Neural crest cell (in vitro differentiated cells): Measurements from ENCODE around the gene KRT5. TPM values are rescaled to one million over a fixed set of nuclear protein-coding genes. Genes with fewer than 3 reads are reported as not detected.

Experiments
- DNase-seq: peaks from one replicate; pipeline ENCODE4 v3.0.0; 2021; ENCODE audit warnings: low read depth, mixed read lengths, low spot score
- H3K27ac Mint-ChIP-seq: one replicate; pipeline ENCODE4 v1.8.0; 2021; ENCODE audit warnings: mild to moderate bottlenecking, mixed read lengths; ENCODE audit not compliant: unreplicated experiment
- H3K27me3 Mint-ChIP-seq: 2 replicates; pipeline ENCODE4 v1.8.0; 2021; ENCODE audit warnings: low read depth, mild to moderate bottlenecking, mixed read lengths
- H3K36me3 Mint-ChIP-seq: 2 replicates; pipeline ENCODE4 v1.8.0; 2021; ENCODE audit warnings: low read depth, mild to moderate bottlenecking, mixed read lengths
- H3K4me1 Mint-ChIP-seq: 2 replicates; pipeline ENCODE4 v1.8.0; 2021; ENCODE audit warnings: mixed read lengths
- H3K4me3 Mint-ChIP-seq: one replicate; pipeline ENCODE4 v1.8.0; 2021; ENCODE audit warnings: mild to moderate bottlenecking, mixed read lengths
- H3K9me3 Mint-ChIP-seq: 2 replicates; pipeline ENCODE4 v1.8.0; 2021; ENCODE audit warnings: mixed read lengths
- CTCF ChIP-seq: fragments of 200-600 bp; sonication (generic); conservative IDR thresholded peaks from 2 replicates; pipeline ENCODE4 v1.5.0; 2021; ENCODE audit warnings: antibody characterized with exemption, mild to moderate bottlenecking
- total RNA-seq: library from RNA; stranded (reverse); gene quantifications from 2 replicates; pipeline ENCODE4 v1.2.1, GENCODE V29; 2021

The KRT5 gene
- total RNA-seq, 1 donor from 2014 or later: not detected

GRCh38 chr12:52524241-52524897, 4.2 kb upstream of the KRT5 start:
- Mint-ChIP-seq H3K4me1 (no peaks in the 10 kb centered on the region), H3K36me3 (no peaks in the 10 kb centered on the region), H3K9me3 (no peaks in the 10 kb centered on the region), H3K27me3 (peaks cover 3% of the 10 kb centered on the region), H3K27ac (no peak overlapping the region), H3K4me3 (no peak overlapping the region)
- no peak for TF ChIP-seq CTCF
- no peak for DNase-seq

- Mint-ChIP-seq H3K27me3 (peaks cover 8% of the 10 kb centered on the region), H3K27ac (peak overlapping the region; percentile 35), H3K36me3 (no peaks in the 10 kb centered on the region), H3K4me1 (no peaks in the 10 kb centered on the region), H3K4me3 (no peak overlapping the region), H3K9me3 (no peaks in the 10 kb centered on the region)
- DNase-seq: no peak
- no peak for TF ChIP-seq CTCF
These were observed 3.6 kb upstream of the KRT5 start for GRCh38 chr12:52523824-52524223.

GRCh38 chr12:52522346-52523011, 2.3 kb upstream of the KRT5 start:
- no peak overlapping the region for H3K27ac Mint-ChIP-seq
- H3K27me3 Mint-ChIP-seq: peaks cover 12% of the 10 kb centered on the region
- H3K4me1 Mint-ChIP-seq: no peaks in the 10 kb centered on the region
- no peak for TF ChIP-seq CTCF
- DNase-seq: no peak
- no peaks in the 10 kb centered on the region for H3K36me3 Mint-ChIP-seq
- no peak overlapping the region for H3K4me3 Mint-ChIP-seq
- no peaks in the 10 kb centered on the region for H3K9me3 Mint-ChIP-seq

- Mint-ChIP-seq H3K9me3 (no peaks in the 10 kb centered on the region), H3K4me1 (no peaks in the 10 kb centered on the region), H3K27me3 (peaks cover 12% of the 10 kb centered on the region), H3K4me3 (no peak overlapping the region), H3K27ac (no peak overlapping the region), H3K36me3 (no peaks in the 10 kb centered on the region)
- TF ChIP-seq CTCF: no peak
- no peak for DNase-seq
These were observed 1.5 kb upstream of the KRT5 start for GRCh38 chr12:52521568-52522266.

- Mint-ChIP-seq H3K27ac (no peak overlapping the region), H3K4me1 (no peaks in the 10 kb centered on the region), H3K9me3 (no peaks in the 10 kb centered on the region), H3K36me3 (no peaks in the 10 kb centered on the region), H3K4me3 (no peak overlapping the region), H3K27me3 (peaks cover 12% of the 10 kb centered on the region)
- DNase-seq: no peak
- no peak for TF ChIP-seq CTCF
These were observed 977 bp upstream of the KRT5 start for GRCh38 chr12:52521175-52521567.
